ENCODE measurements around the gene ARAP2.

The ARAP2 gene

DNA sequence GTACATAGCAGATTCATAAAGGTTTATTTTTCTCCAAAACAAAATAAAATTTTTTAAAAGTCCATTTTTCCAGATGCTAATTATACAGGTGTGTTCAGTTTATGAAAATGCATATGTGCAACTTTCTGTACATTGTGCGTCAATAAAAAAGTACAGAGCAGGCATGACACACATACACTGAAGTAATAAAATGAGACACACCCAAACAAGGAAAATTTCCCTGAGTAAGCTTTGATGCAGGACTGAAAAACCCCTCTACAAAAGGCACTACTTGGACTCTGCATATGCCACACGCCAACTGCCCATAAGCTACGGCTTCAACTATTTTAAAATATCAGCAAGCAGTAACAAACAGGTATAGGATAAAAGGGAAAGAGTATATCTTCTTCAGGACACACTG, 13.8 kb downstream of the ARAP2 start:
- Histone ChIP-seq H4K20me1 (ENCODE audit: insufficient read depth) (no peaks in the 10 kb centered on the region), H3K27me3 (ENCODE audit: insufficient read depth, low read depth) (no peaks in the 10 kb centered on the region), H3K36me3 (ENCODE audit: insufficient read depth) (no peaks in the 10 kb centered on the region), H3K4me3 (IDR thresholded peaks at IDR 0.05; ENCODE audit: insufficient read depth, low read depth, low read length) (no peak overlapping the region), H3K4me1 (ENCODE audit: low read depth, poor library complexity, severe bottlenecking) (no peaks in the 10 kb centered on the region), H3K27ac (no peak overlapping the region), H2AFZ (ENCODE audit: low read depth) (no peak overlapping the region), H3K79me2 (ENCODE audit: insufficient read depth, low read depth) (no peaks in the 10 kb centered on the region), H3K4me2 (no peak overlapping the region), H3K9ac (no peak overlapping the region)
- TF ChIP-seq, protein P1, sequence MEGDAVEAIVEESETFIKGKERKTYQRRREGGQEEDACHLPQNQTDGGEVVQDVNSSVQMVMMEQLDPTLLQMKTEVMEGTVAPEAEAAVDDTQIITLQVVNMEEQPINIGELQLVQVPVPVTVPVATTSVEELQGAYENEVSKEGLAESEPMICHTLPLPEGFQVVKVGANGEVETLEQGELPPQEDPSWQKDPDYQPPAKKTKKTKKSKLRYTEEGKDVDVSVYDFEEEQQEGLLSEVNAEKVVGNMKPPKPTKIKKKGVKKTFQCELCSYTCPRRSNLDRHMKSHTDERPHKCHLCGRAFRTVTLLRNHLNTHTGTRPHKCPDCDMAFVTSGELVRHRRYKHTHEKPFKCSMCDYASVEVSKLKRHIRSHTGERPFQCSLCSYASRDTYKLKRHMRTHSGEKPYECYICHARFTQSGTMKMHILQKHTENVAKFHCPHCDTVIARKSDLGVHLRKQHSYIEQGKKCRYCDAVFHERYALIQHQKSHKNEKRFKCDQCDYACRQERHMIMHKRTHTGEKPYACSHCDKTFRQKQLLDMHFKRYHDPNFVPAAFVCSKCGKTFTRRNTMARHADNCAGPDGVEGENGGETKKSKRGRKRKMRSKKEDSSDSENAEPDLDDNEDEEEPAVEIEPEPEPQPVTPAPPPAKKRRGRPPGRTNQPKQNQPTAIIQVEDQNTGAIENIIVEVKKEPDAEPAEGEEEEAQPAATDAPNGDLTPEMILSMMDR (conservative IDR thresholded peaks at IDR 0.05; ENCODE audit: low read depth, low read length) = no peak

DNA sequence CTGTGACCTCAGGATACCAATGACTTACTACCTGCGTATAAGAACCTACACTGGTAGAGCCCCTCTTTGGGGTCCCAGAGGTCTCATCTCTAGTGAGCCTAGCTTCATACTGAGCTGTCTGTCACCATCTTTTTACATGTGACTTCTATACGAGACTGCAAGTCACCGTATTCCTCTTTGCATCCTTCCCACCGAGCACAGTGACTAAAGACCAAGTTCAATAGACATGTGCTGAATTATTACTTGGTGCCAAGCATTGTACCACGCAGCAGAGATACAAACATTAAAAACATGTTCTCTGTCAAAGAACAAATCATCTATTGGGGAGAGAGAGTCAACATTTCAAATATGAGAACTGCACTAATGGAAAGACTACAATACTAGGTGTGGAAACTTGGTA, 16.4 kb downstream of the ARAP2 start:
- no peaks in the 10 kb centered on the region for H3K36me3 ChIP-seq (ENCODE audit: insufficient read depth)
- H2AFZ ChIP-seq (ENCODE audit: low read depth) = no peak overlapping the region
- no peaks in the 10 kb centered on the region for H3K4me1 ChIP-seq (ENCODE audit: low read depth, poor library complexity, severe bottlenecking)
- TF ChIP-seq, protein P1 (conservative IDR thresholded peaks at IDR 0.05; ENCODE audit: low read depth, low read length) = no peak
- H3K27ac ChIP-seq = no peak overlapping the region
- H3K4me2 ChIP-seq = no peak overlapping the region
- H3K79me2 ChIP-seq (ENCODE audit: insufficient read depth, low read depth) = no peaks in the 10 kb centered on the region
- H3K4me3 ChIP-seq (IDR thresholded peaks at IDR 0.05; ENCODE audit: insufficient read depth, low read depth, low read length) = no peak overlapping the region
- H3K9ac ChIP-seq = no peak overlapping the region
- no peaks in the 10 kb centered on the region for H4K20me1 ChIP-seq (ENCODE audit: insufficient read depth)
- no peaks in the 10 kb centered on the region for H3K27me3 ChIP-seq (ENCODE audit: insufficient read depth, low read depth)

DNA sequence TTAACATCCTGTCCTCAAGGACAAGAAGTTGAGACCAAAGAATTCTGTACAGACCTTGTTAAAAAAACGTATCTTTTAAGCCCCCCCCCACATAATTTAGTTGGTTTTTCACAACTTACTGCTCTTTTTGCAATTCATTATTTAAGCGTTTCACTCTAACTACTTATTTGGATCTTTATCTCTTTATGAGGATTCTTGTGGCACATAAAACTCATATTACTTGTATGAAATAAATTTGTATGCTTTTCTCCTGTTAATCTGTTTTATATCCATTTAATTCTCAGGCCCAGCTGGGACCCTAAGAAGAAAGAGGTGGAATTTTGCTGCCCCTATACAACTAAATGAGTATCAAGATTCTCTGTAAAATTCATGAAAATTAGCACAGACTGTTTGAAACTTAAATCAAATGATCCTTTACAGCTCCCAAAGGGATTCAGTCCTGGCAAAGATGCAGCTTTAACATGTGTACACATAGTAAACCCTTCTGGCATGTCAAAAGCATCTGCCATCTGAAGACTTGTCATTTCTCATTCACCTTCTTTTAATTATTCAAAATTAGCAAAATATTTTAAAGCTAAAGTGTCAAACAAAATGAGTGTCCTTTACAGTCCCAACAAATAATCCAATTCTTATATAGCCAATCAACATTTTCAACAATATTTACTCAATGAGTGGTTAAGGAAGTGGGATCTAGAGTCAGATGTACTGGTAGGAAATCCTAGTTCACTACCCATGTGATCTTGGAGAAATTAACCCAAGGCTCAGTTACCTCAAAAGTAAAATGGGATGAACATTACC, 17.7 kb downstream of the ARAP2 start:
- no peak overlapping the region for H3K4me3 ChIP-seq (IDR thresholded peaks at IDR 0.05; ENCODE audit: insufficient read depth, low read depth, low read length)
- H3K79me2 ChIP-seq (ENCODE audit: insufficient read depth, low read depth) = no peaks in the 10 kb centered on the region
- no peaks in the 10 kb centered on the region for H4K20me1 ChIP-seq (ENCODE audit: insufficient read depth)
- H3K36me3 ChIP-seq (ENCODE audit: insufficient read depth) = no peaks in the 10 kb centered on the region
- H3K4me1 ChIP-seq (ENCODE audit: low read depth, poor library complexity, severe bottlenecking) = no peaks in the 10 kb centered on the region
- H3K27me3 ChIP-seq (ENCODE audit: insufficient read depth, low read depth) = no peaks in the 10 kb centered on the region
- no peak overlapping the region for H2AFZ ChIP-seq (ENCODE audit: low read depth)
- no peak overlapping the region for H3K27ac ChIP-seq
- TF ChIP-seq, protein P1 (conservative IDR thresholded peaks at IDR 0.05; ENCODE audit: low read depth, low read length) = no peak
- no peak overlapping the region for H3K4me2 ChIP-seq
- H3K9ac ChIP-seq = no peak overlapping the region

DNA sequence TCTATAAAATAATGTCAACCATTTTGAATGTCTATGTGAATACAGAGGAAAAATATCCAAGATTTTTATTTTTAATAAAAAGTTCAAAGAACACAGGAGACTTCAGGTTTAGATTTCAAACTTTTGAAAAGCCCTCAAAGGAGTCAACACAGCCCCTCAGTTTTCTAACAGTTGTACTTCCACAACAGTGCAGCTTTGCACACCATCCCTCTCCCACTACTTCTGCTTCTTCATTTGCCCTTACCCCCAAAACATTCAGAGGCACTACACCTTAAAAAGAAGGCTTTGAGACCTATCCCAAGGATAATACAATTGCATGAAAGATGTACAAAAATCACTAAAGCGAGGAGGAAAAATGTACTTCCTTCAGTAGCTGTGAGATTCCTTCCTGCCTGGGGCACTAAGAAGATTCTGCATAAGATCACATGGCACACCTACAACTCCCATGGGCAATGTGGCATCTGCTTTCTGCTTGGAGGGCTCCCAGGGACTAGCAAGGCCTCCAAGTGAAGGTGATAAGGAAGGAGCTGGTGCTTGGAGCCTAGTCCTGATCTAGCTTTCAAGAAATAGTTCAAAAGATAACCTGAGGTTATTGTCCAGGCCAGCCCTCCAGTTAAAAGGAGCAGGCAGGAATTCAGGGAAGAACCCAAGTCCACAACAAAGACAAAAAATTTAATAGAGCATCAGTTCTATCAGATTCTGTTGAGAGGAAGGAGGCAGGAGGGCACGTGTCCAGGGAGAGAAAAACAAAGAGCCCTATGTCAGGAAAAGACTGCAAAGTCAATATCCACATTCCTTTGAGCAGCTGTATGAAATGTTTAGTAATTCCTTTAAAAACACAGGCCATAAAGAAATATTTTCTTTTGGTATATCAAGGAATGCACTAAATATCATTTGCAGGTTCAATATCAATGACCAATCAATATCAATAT, 19.1 kb downstream of the ARAP2 start:
- Histone ChIP-seq H4K20me1 (ENCODE audit: insufficient read depth) (no peaks in the 10 kb centered on the region), H2AFZ (ENCODE audit: low read depth) (no peak overlapping the region), H3K27ac (no peak overlapping the region), H3K79me2 (ENCODE audit: insufficient read depth, low read depth) (no peaks in the 10 kb centered on the region), H3K4me2 (no peak overlapping the region), H3K9ac (no peak overlapping the region), H3K36me3 (ENCODE audit: insufficient read depth) (no peaks in the 10 kb centered on the region), H3K27me3 (ENCODE audit: insufficient read depth, low read depth) (no peaks in the 10 kb centered on the region), H3K4me1 (ENCODE audit: low read depth, poor library complexity, severe bottlenecking) (no peaks in the 10 kb centered on the region), H3K4me3 (IDR thresholded peaks at IDR 0.05; ENCODE audit: insufficient read depth, low read depth, low read length) (no peak overlapping the region)
- TF ChIP-seq, protein P1 (conservative IDR thresholded peaks at IDR 0.05; ENCODE audit: low read depth, low read length) = no peak

All from KMS-11 (cell line).